Loucy (cell line): ENCODE results near the gene SHOC2.

Source experiments
- CTCF ChIP-seq: fragments of 200-600 bp; sonication (generic); conservative IDR thresholded peaks from 2 replicates; pipeline ENCODE4 v1.5.1; 2014; ENCODE audit warnings: mild to moderate bottlenecking, antibody characterized with exemption, low read length
- EZH2phosphoT487 ChIP-seq: fragments of 200-600 bp; IDR thresholded peaks from 2 replicates; pipeline ENCODE4 v1.6.1; 2018; ENCODE audit warnings: antibody characterized with exemption, mild to moderate bottlenecking, moderate library complexity, borderline replicate concordance

GRCh38 chr10:110962443-110962842, 43.0 kb downstream of the SHOC2 start:
- TF ChIP-seq CTCF (no peak), EZH2phosphoT487 (no peak)
